ENCODE measurements around the gene FURIN.

FURIN gene

DNA sequence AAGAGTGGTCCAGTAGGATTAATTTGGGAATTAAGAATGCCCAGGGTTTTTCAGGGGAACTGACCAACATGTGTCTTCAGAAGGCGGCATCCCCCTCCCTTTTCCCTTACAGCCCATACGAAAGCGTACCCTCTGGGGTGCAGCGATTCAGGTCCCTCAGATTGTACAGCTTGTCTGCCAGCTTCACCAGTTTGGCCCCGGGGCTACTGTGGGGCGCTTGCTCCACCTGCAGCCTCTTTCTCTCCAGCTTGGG, 63.1 kb downstream of the FURIN start:
- H3K9ac ChIP-seq (ENCODE audit: low read length): no peak overlapping the region
- H3K27ac ChIP-seq (ENCODE audit: low read length): no peak overlapping the region
- peaks cover 9% of the 10 kb centered on the region for H3K4me1 ChIP-seq (ENCODE audit: control insufficient read depth, low read depth, low read length)
- no peaks in the 10 kb centered on the region for H3K9me3 ChIP-seq (ENCODE audit: control insufficient read depth, low read depth, low read length)
- peaks cover 14% of the 10 kb centered on the region for H3K27me3 ChIP-seq (ENCODE audit: control insufficient read depth, insufficient read depth, low read length)
- H3K4me3 ChIP-seq (ENCODE audit: low read length): peak overlapping the region; percentile 65
- no peaks in the 10 kb centered on the region for H3K36me3 ChIP-seq (ENCODE audit: control insufficient read depth, low read depth, low read length)

DNA sequence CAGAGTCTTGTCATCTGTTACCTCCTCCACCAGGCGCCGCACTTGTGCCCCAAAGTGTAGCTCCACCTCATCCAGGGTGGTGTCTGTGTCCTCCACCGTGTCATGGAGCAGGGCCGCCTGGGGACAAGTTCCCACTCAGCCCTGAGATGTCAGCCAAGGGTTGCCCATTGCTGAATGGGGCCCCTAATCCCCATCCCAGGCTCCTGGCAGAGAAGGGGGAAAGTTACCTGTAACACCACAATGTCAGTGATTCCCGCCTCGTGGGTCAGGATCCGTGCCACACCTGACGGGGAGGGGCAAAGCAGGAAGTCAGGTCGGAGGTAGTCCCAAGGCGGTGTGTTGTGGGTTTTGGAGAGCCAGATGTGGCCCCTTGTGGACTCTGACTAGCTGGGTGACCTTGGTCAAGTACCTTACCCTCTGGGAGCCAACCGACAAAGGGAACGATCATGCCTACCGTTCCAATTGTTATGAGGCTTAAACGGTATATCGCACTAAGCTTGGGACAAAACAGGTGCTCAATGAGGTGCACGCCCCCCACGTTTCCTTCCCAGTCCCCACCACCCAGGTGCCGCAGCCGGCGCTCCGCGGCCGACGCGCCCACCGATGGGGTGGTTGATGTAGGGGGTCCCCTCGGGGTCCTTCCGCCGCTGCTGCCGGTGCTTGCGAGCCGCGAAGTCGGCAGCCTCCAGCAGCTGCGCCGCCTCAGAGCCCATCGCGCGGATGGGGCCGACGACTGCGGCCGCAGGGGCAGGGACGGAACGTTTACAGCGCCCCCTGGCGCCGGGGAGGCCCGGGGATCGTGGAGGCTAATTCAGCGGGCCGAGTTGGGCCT, 63.7 kb downstream of the FURIN start, which contains the start of gene HDDC3:
HDDC3 (minus strand) TSS at position 722 of the 832 bp plus-strand sequence; CDS start at position 713, 9 bp downstream.
- Histone ChIP-seq H3K9me3 (ENCODE audit: control insufficient read depth, low read depth, low read length) (no peaks in the 10 kb centered on the region), H3K4me3 (ENCODE audit: low read length) (peak within 1 kb of the TSS; percentile 65), H3K27ac (ENCODE audit: low read length) (no peak within 1 kb of the TSS), H3K36me3 (ENCODE audit: control insufficient read depth, low read depth, low read length) (no peaks in the 10 kb centered on the region), H3K9ac (ENCODE audit: low read length) (peak within 1 kb of the TSS; percentile 35), H3K27me3 (ENCODE audit: control insufficient read depth, insufficient read depth, low read length) (peaks cover 14% of the 10 kb centered on the region), H3K4me1 (ENCODE audit: control insufficient read depth, low read depth, low read length) (peaks cover 11% of the 10 kb centered on the region)

DNA sequence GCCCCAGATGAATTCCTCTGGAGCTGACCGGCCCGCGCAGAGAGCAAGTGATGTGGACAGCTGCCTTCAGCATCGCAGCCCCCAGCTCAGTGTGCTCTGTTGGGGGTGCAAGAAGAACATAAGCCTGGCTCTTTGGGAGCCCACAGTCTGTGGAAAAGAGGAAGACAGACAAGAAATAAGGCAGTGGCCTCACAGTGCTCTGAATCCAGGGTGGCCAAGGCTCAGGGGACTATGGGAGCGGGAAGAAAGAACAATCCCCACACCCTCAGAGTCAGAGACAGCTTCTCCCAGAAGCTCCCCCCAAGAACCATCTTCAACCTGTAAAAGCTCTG, 64.2 kb downstream of the FURIN start:
- peaks cover 11% of the 10 kb centered on the region for H3K4me1 ChIP-seq (ENCODE audit: control insufficient read depth, low read depth, low read length)
- H3K9me3 ChIP-seq (ENCODE audit: control insufficient read depth, low read depth, low read length): no peaks in the 10 kb centered on the region
- peaks cover 14% of the 10 kb centered on the region for H3K27me3 ChIP-seq (ENCODE audit: control insufficient read depth, insufficient read depth, low read length)
- no peak overlapping the region for H3K27ac ChIP-seq (ENCODE audit: low read length)
- no peak overlapping the region for H3K9ac ChIP-seq (ENCODE audit: low read length)
- no peak overlapping the region for H3K4me3 ChIP-seq (ENCODE audit: low read length)
- H3K36me3 ChIP-seq (ENCODE audit: control insufficient read depth, low read depth, low read length): no peaks in the 10 kb centered on the region

Data from iPS-18a (cell line).